Esophagus squamous epithelium (tissue), 4 donors: Measurements from ENCODE around the gene GYS2.

Source experiments
- POLR2A ChIP-seq, 4 donors: fragments of 450-650 bp; IDR thresholded peaks; one replicate each; pipeline ENCODE4 v1.6.1; 2017; ENCODE audit warnings: antibody characterized with exemption in 4 of 4, mild to moderate bottlenecking in 4 of 4, moderate library complexity in 3 of 4
- TF ChIP-seq, protein P1 (sequence below), 6 experiments: fragments of 450-650 bp in 4 of 6; fragments of 200-600 bp in 2 of 6; sonication (generic) in 2 of 6; IDR thresholded peaks; one replicate each; pipeline ENCODE4 v1.5.1; 2016 to 2019; ENCODE audit warnings: antibody characterized with exemption in 6 of 6, mild to moderate bottlenecking in 4 of 6, moderate library complexity in 4 of 6

DNA sequence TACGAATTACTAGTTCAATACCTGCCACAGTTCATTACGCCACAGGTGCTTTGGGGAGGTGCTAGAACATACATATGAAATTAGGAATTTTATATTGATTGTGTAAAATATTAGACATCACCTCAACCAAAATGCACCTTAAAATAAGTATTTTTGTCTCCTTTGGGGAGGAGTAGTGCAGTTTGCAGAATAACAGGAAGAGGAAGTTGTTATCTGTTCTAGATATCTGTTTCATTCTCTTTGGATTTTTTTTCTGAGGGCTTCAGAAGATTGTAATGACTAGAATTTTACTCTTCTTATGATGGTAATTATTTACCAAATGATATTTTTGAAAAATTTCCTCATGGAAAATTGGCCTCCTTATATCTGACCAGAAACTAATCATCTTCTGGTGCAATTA, 9.9 kb upstream of the GYS2 start:
- no peak for TF ChIP-seq POLR2A (IDR thresholded peaks at IDR 0.05)
- TF ChIP-seq, protein P1, sequence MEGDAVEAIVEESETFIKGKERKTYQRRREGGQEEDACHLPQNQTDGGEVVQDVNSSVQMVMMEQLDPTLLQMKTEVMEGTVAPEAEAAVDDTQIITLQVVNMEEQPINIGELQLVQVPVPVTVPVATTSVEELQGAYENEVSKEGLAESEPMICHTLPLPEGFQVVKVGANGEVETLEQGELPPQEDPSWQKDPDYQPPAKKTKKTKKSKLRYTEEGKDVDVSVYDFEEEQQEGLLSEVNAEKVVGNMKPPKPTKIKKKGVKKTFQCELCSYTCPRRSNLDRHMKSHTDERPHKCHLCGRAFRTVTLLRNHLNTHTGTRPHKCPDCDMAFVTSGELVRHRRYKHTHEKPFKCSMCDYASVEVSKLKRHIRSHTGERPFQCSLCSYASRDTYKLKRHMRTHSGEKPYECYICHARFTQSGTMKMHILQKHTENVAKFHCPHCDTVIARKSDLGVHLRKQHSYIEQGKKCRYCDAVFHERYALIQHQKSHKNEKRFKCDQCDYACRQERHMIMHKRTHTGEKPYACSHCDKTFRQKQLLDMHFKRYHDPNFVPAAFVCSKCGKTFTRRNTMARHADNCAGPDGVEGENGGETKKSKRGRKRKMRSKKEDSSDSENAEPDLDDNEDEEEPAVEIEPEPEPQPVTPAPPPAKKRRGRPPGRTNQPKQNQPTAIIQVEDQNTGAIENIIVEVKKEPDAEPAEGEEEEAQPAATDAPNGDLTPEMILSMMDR (IDR thresholded peaks at IDR 0.05): no peak
